Spleen (tissue), 7 donors: ENCODE measurements around the gene DENND1C.

Experiments
- POLR2A ChIP-seq, 3 donors: fragments of 450-650 bp; IDR thresholded peaks; one replicate each; pipeline ENCODE4 v1.5.1; 2017; ENCODE audit warnings: antibody characterized with exemption in 3 of 3, mild to moderate bottlenecking in 1 of 3
- TF ChIP-seq, protein P1 (sequence below), 11 experiments: fragments of 200-600 bp in 7 of 11; fragments of 450-650 bp in 4 of 11; sonication (generic) in 4 of 11; IDR thresholded peaks in 8 of 11; conservative IDR thresholded peaks in 3 of 11; 1 replicate in 7 of 11; 2 replicates in 4 of 11; pipeline versions ENCODE4 v1.4.0 to v1.8.0; 2016 to 2021; ENCODE audit warnings: antibody characterized with exemption in 11 of 11, inconsistent platforms in 4 of 11, mild to moderate bottlenecking in 1 of 11
- donor health status: DM: no; HTN: no; CAD: no; lungs with moderate emphysema.
- donor health status: DM: no; HTN: no; CAD: no.
- donor health status: DM: no; HTN: no; CAD: no.

DNA sequence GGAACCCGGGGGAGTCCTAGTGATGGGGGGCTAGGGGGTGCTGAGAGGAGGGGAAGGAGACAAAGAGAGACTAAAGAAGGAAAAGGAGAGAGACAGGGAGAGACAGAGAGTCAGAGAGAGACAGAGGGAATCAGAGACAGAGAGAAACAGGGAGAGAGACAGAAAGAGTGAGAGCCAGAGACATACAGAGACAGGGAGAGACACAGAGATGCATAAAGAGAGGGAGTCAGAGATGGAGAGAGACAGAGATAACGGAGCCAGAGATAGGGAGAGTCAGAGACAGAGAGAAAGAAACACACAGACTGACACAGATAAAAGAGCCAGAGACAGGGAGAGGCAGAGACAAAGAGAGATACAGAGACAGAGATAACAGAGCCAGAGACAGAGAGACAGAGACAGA is 47.8 kb upstream of the DENND1C start:
- TF ChIP-seq, protein P1, sequence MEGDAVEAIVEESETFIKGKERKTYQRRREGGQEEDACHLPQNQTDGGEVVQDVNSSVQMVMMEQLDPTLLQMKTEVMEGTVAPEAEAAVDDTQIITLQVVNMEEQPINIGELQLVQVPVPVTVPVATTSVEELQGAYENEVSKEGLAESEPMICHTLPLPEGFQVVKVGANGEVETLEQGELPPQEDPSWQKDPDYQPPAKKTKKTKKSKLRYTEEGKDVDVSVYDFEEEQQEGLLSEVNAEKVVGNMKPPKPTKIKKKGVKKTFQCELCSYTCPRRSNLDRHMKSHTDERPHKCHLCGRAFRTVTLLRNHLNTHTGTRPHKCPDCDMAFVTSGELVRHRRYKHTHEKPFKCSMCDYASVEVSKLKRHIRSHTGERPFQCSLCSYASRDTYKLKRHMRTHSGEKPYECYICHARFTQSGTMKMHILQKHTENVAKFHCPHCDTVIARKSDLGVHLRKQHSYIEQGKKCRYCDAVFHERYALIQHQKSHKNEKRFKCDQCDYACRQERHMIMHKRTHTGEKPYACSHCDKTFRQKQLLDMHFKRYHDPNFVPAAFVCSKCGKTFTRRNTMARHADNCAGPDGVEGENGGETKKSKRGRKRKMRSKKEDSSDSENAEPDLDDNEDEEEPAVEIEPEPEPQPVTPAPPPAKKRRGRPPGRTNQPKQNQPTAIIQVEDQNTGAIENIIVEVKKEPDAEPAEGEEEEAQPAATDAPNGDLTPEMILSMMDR (IDR thresholded peaks at IDR 0.05 in 8 of 11, conservative IDR thresholded peaks at IDR 0.05 in 3 of 11) = no peak
- no peak for TF ChIP-seq POLR2A (IDR thresholded peaks at IDR 0.05)
